HCT116 (cell line): ENCODE data around the gene RHBDD3. TPM values are rescaled to one million over a fixed set of nuclear protein-coding genes. Genes with fewer than 3 reads are reported as not detected.

Experiments
- ATAC-seq: fragments of 200-7000 bp; cut with Tn5 transposase; 2 replicates; pipeline ENCODE4 v1.9.1; 2020; ENCODE audit warnings: mild to moderate bottlenecking, moderate library complexity
- BruUV-seq: library from RNA; stranded (reverse); fragments of 400-500 nt; replicated peaks from 2 replicates; lab custom pipeline; 2021; lab: Mats Ljungman, UMichigan
- CTCF ChIA-PET: fragments of 300-600 bp; sonication (Branson Sonifier 250); formaldehyde crosslinking; loops from one replicate; lab custom pipeline; 2021; ENCODE audit warnings: antibody characterized with exemption; lab: Charles Lee
- POLR2A ChIA-PET: fragments of 300-600, 350-600 bp; sonication (Branson Sonifier 250); formaldehyde crosslinking; loops from one replicate; lab custom pipeline; 2021; ENCODE audit warnings: antibody characterized with exemption; lab: Charles Lee
- RAD21 ChIA-PET, 2 experiments: fragments of 300-600 bp; sonication (Branson Sonifier 250); formaldehyde crosslinking; loops; one replicate each; lab custom pipeline; 2023; ENCODE audit warnings: low total read pairs in 2 of 2; ENCODE audit not compliant: uncharacterized antibody in 2 of 2, unreplicated experiment in 2 of 2, low non-redundant PET in 1 of 2; lab: Charles Lee
- DNase-seq: peaks from one replicate; pipeline ENCODE4 v3.0.0-alpha.2; 2010; ENCODE audit warnings: low read depth, low spot score
- H2AFZ ChIP-seq: fragments of 200-600 bp; shearing (Covaris generic), sonication (generic); 2 replicates; pipeline ENCODE4 v1.6.1; 2017; ENCODE audit warnings: low read depth, mixed run types, mixed read lengths, antibody characterized with exemption, low read length; ENCODE audit not compliant: poor library complexity, severe bottlenecking
- H3K27ac ChIP-seq: 2 replicates; pipeline ENCODE4 v1.5.1; 2012; ENCODE audit warnings: low read depth, low read length
- H3K27me3 ChIP-seq: fragments of 200-600 bp; sonication (generic); 2 replicates; pipeline ENCODE4 v1.6.1; 2016; ENCODE audit warnings: mixed run types, low read length, mixed read lengths; ENCODE audit not compliant: insufficient read depth
- H3K36me3 ChIP-seq, 2 experiments: fragments of 200-500 bp in 1 of 2; fragments of 200-600 bp in 1 of 2; sonication (Bioruptor generic) in 1 of 2; sonication (generic) in 1 of 2; 2 replicates each; pipeline versions ENCODE4 v1.5.1 to v1.6.1; 2014 to 2016; ENCODE audit warnings: low read length in 2 of 2, inconsistent platforms in 1 of 2, mixed read lengths in 1 of 2, mixed run types in 1 of 2; ENCODE audit not compliant: insufficient read depth in 2 of 2, control insufficient read depth in 1 of 2
- H3K4me1 ChIP-seq, 2 experiments: fragments of 200-600 bp in 1 of 2; sonication (generic) in 1 of 2; 2 replicates each; pipeline versions ENCODE4 v1.5.1 to v1.6.1; 2012 to 2017; ENCODE audit warnings: low read length in 2 of 2, inconsistent platforms in 1 of 2, mild to moderate bottlenecking in 1 of 2, mixed read lengths in 1 of 2, mixed run types in 1 of 2, moderate library complexity in 1 of 2; ENCODE audit not compliant: insufficient read depth in 2 of 2, control insufficient read depth in 1 of 2
- H3K4me2 ChIP-seq: fragments of 200-600 bp; sonication (generic); 2 replicates; pipeline ENCODE4 v1.6.1; 2017; ENCODE audit warnings: mixed run types, low read length, mixed read lengths
- H3K4me3 ChIP-seq, 2 experiments: fragments of 200-600 bp in 1 of 2; sonication (generic) in 1 of 2; replicated peaks in 1 of 2; 2 replicates each; pipeline ENCODE4 v1.5.1; 2011 to 2016; ENCODE audit warnings: low read length in 2 of 2, control low read depth in 1 of 2, low read depth in 1 of 2, mild to moderate bottlenecking in 1 of 2, mixed read lengths in 1 of 2, mixed run types in 1 of 2
- H3K79me2 ChIP-seq: fragments of 200-600 bp; sonication (generic); 2 replicates; pipeline ENCODE4 v1.6.1; 2017; ENCODE audit warnings: mild to moderate bottlenecking, mixed run types, low read length, moderate library complexity, mixed read lengths; ENCODE audit not compliant: insufficient read depth
- H3K9ac ChIP-seq: fragments of 200-600 bp; sonication (generic); 2 replicates; pipeline ENCODE4 v1.6.1; 2016; ENCODE audit warnings: low read length, mixed read lengths
- H3K9me2 ChIP-seq: fragments of 200-600 bp; sonication (generic), shearing (Covaris generic); 2 replicates; pipeline ENCODE4 v1.6.1; 2017; ENCODE audit warnings: mixed run types, mild to moderate bottlenecking, moderate library complexity; ENCODE audit not compliant: insufficient read depth
- H3K9me3 ChIP-seq, 2 experiments: fragments of 200-500 bp in 1 of 2; fragments of 200-600 bp in 1 of 2; sonication (Bioruptor generic) in 1 of 2; sonication (generic) in 1 of 2; 2 replicates each; pipeline ENCODE4 v1.6.1; 2014 to 2017; ENCODE audit warnings: low read length in 2 of 2, mixed read lengths in 2 of 2, inconsistent platforms in 1 of 2, low read depth in 1 of 2, mild to moderate bottlenecking in 1 of 2, mixed run types in 1 of 2, moderate library complexity in 1 of 2; ENCODE audit not compliant: control insufficient read depth in 1 of 2, insufficient read depth in 1 of 2
- H4K20me1 ChIP-seq: fragments of 200-600 bp; sonication (generic), shearing (Covaris generic); 2 replicates; pipeline ENCODE4 v1.6.1; 2017; ENCODE audit warnings: mixed run types, mild to moderate bottlenecking, moderate library complexity; ENCODE audit not compliant: insufficient read depth
- EZH2phosphoT487 ChIP-seq: fragments of 200-600 bp; IDR thresholded peaks from 2 replicates; pipeline ENCODE4 v1.6.1; 2018; ENCODE audit warnings: antibody characterized with exemption, borderline replicate concordance
- POLR2AphosphoS5 ChIP-seq: IDR thresholded peaks from 2 replicates; pipeline ENCODE4 v1.6.1; 2011; ENCODE audit warnings: mild to moderate bottlenecking, low read depth, low read length, moderate library complexity
- RAD21 ChIP-seq: IDR thresholded peaks from 2 replicates; pipeline ENCODE4 v1.6.1; 2012; ENCODE audit warnings: low read depth, mild to moderate bottlenecking
- SP1 ChIP-seq: IDR thresholded peaks from 2 replicates; pipeline ENCODE4 v1.6.1; 2012; ENCODE audit warnings: low read depth
- SRF ChIP-seq: IDR thresholded peaks from 2 replicates; pipeline ENCODE4 v1.6.1; 2012; ENCODE audit warnings: low read depth
- TCF7L2 ChIP-seq: IDR thresholded peaks from 2 replicates; pipeline ENCODE4 v1.7.0; 2011; ENCODE audit warnings: borderline replicate concordance, inconsistent platforms; ENCODE audit not compliant: insufficient read depth, insufficient read length; ENCODE audit errors: extremely low read depth
- YY1 ChIP-seq: IDR thresholded peaks from 2 replicates; pipeline ENCODE4 v1.6.1; 2011; ENCODE audit warnings: low read length, low read depth, moderate library complexity, mild to moderate bottlenecking; ENCODE audit not compliant: insufficient replicate concordance; ENCODE audit errors: extremely low read depth
- ZNF274 ChIP-seq: fragments of 200-500 bp; sonication (Bioruptor generic); IDR thresholded peaks from 2 replicates; pipeline ENCODE4 v1.6.1; 2014; ENCODE audit warnings: mild to moderate bottlenecking, low read depth, low read length, inconsistent platforms
- intact Hi-C: fragments of 100-400 bp; cut with micrococcal nuclease; formaldehyde crosslinking; loops from 2 replicates; pipeline ENCODE4 v1.10.0; 2022
- total RNA-seq: library from RNA; stranded (reverse); gene quantifications from one replicate; pipeline ENCODE4 v1.2.1, GENCODE V29; 2021; ENCODE audit not compliant: unreplicated experiment
- TF ChIP-seq, protein P1 (sequence below), 3 experiments: fragments of 200-600 bp in 1 of 3; sonication (generic) in 1 of 3; IDR thresholded peaks in 2 of 3; conservative IDR thresholded peaks in 1 of 3; 2 replicates each; pipeline ENCODE4 v1.5.1; 2012 to 2017; ENCODE audit warnings: low read depth in 2 of 3, low read length in 2 of 3, antibody characterized with exemption in 1 of 3, borderline replicate concordance in 1 of 3, control low read depth in 1 of 3, mild to moderate bottlenecking in 1 of 3, mixed read lengths in 1 of 3, mixed run types in 1 of 3, moderate library complexity in 1 of 3; ENCODE audit not compliant: insufficient read depth in 1 of 3
- TF ChIP-seq, protein P2 (sequence below): IDR thresholded peaks from 2 replicates; pipeline ENCODE4 v1.6.1; 2012

RHBDD3 gene
- total RNA-seq, 1 experiment from 2014 or later = 30.2 TPM

DNA sequence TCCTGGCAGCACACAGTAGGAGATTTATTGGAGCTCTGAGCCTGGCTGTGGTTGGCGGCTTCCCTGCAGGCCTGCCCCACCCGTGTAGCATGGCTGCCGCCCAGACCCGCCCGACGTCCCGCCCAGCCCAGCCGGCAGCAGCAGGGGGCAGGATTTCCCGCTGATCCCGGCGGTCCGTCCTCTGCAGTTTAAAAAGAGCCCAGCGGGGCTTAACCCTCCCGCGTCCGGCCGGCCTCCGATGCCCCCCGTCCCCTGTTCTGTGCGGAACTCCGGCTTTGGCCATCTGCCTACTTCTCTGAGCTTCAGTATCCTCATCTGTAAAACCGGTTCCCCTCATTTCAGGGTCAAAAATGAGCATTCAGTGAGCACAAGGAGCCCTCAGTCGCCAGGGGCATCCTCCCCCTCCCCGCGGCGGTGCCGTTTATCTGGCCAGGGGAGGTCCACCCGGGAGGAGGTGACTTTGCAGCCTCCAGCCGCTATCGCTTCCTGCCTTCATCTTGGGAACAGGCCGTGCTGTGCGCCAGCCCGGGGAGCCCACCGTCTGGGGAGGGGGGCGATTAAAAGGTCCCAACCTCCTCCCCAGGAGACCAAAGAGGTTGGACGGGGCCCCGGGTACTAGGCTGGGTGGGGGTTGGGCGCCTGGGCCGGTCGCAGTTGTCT is 38.5 kb upstream of the RHBDD3 start, which contains the start of gene GAS2L1:
TSS of gene GAS2L1 (plus strand) at position 476 of the 660 bp plus-strand sequence. CDS start 1,456 bp downstream, outside the sequence.
- DNase-seq (peak; percentile 51), ATAC-seq (peak; percentile 72)
- intact Hi-C loops = loop anchor here (1.0 kb wide), 1 partner anchor 53 kb away; no protein-coding TSS in a partner anchor
- Histone ChIP-seq H3K36me3 (no peaks in the 10 kb centered on the region), H4K20me1 (peaks cover 2% of the 10 kb centered on the region; the same call in 1 of the 2 replicates), H3K4me1 (peaks cover 48 to 63% of the 10 kb centered on the region in 2 experiments), H3K4me2 (peak within 1 kb of the TSS; percentile 96), H3K27ac (peak within 1 kb of the TSS; percentile 81), H2AFZ (peak within 1 kb of the TSS; percentile 68), H3K9me3 (no peaks in the 10 kb centered on the region), H3K9ac (peak within 1 kb of the TSS; percentile 73), H3K4me3 (peak within 1 kb of the TSS; percentile 74 to 84), H3K79me2 (peaks cover 7% of the 10 kb centered on the region; the same call in 1 of the 2 replicates), H3K9me2 (no peaks in the 10 kb centered on the region), H3K27me3 (no peaks in the 10 kb centered on the region)
- peak; percentile 71 for TF ChIP-seq TCF7L2
- no peak for TF ChIP-seq SRF
- TF ChIP-seq, protein P1, sequence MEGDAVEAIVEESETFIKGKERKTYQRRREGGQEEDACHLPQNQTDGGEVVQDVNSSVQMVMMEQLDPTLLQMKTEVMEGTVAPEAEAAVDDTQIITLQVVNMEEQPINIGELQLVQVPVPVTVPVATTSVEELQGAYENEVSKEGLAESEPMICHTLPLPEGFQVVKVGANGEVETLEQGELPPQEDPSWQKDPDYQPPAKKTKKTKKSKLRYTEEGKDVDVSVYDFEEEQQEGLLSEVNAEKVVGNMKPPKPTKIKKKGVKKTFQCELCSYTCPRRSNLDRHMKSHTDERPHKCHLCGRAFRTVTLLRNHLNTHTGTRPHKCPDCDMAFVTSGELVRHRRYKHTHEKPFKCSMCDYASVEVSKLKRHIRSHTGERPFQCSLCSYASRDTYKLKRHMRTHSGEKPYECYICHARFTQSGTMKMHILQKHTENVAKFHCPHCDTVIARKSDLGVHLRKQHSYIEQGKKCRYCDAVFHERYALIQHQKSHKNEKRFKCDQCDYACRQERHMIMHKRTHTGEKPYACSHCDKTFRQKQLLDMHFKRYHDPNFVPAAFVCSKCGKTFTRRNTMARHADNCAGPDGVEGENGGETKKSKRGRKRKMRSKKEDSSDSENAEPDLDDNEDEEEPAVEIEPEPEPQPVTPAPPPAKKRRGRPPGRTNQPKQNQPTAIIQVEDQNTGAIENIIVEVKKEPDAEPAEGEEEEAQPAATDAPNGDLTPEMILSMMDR (IDR thresholded peaks at IDR 0.05 in 2 of 3, conservative IDR thresholded peaks at IDR 0.05 in 1 of 3; ENCODE audit: borderline replicate concordance in 1 of 3, insufficient read depth in 1 of 3, low read depth in 2 of 3, low read length in 2 of 3) = peak in 2 of 3 experiments; percentile 38 to 50; a peak in 3 of 6 replicates
- TF ChIP-seq EZH2phosphoT487 = no peak
- TF ChIP-seq RAD21 = peak; percentile 59
- TF ChIP-seq ZNF274 = no peak
- peak; percentile 80 for TF ChIP-seq YY1
- TF ChIP-seq POLR2AphosphoS5 = peak; percentile 40
- TF ChIP-seq SP1 = peak; percentile 58
- TF ChIP-seq, protein P2, sequence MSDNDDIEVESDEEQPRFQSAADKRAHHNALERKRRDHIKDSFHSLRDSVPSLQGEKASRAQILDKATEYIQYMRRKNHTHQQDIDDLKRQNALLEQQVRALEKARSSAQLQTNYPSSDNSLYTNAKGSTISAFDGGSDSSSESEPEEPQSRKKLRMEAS = peak; percentile 65
- BruUV-seq = no TSS peak
- RAD21 ChIA-PET = interaction anchor here in 1 of 2 experiments (0.7 kb wide), 1 partner anchor 43 kb away, joined by 3 read pairs; no protein-coding TSS in a partner anchor
- CTCF ChIA-PET = interaction anchor here (1.1 kb wide), 2 partner anchors 13 to 14 kb away, joined by 3 read pairs; no protein-coding TSS in a partner anchor
- POLR2A ChIA-PET = no interaction called here
